GM12878 (cell line): ENCODE data around the gene FAP. TPM values are rescaled to one million over a fixed set of nuclear protein-coding genes. Genes with fewer than 3 reads are reported as not detected.

Experiments
- ATF7 ChIP-seq: fragments of 450-650 bp; IDR thresholded peaks from 2 replicates; pipeline ENCODE4 v1.6.1; 2016; ENCODE audit warnings: low read depth, mild to moderate bottlenecking
- EZH2 ChIP-seq: IDR thresholded peaks from 2 replicates; pipeline ENCODE4 v1.6.1; 2012; ENCODE audit warnings: low read depth, mild to moderate bottlenecking, control low read depth, inconsistent platforms, low read length, borderline replicate concordance; ENCODE audit not compliant: control insufficient read depth
- MYB ChIP-seq: fragments of 150-350 bp; IDR thresholded peaks from 2 replicates; pipeline ENCODE4 v1.6.1; 2014; ENCODE audit warnings: mild to moderate bottlenecking, low read depth, low read length, borderline replicate concordance
- NKRF ChIP-seq: fragments of 450-650 bp; conservative IDR thresholded peaks from 2 replicates; pipeline ENCODE4 v1.6.1; 2017; ENCODE audit warnings: mild to moderate bottlenecking, moderate library complexity
- PKNOX1 ChIP-seq: fragments of 450-650 bp; IDR thresholded peaks from 2 replicates; pipeline ENCODE4 v1.6.1; 2016; ENCODE audit warnings: mild to moderate bottlenecking
- POLR2AphosphoS2 ChIP-seq: IDR thresholded peaks from 2 replicates; pipeline ENCODE4 v1.6.1; 2011; ENCODE audit warnings: low read depth, mild to moderate bottlenecking, low read length, improper control_type of control experiment, moderate library complexity
- PRDM15 ChIP-seq: fragments of 450-650 bp; formaldehyde crosslinking; IDR thresholded peaks from 2 replicates; pipeline ENCODE4 v1.4.0; 2020; ENCODE audit warnings: mild to moderate bottlenecking, moderate library complexity
- RAD21 ChIP-seq: IDR thresholded peaks from 2 replicates; pipeline ENCODE4 v1.6.1; 2011; ENCODE audit warnings: mild to moderate bottlenecking, low read depth, low read length, moderate library complexity; ENCODE audit not compliant: insufficient read depth
- RELA ChIP-seq: fragments of 450-650 bp; IDR thresholded peaks from 2 replicates; pipeline ENCODE4 v1.8.0; 2014; ENCODE audit warnings: borderline replicate concordance; ENCODE audit not compliant: partially characterized antibody
- REST ChIP-seq: IDR thresholded peaks from 2 replicates; pipeline ENCODE4 v1.6.1; 2012; ENCODE audit warnings: mild to moderate bottlenecking, low read depth, low read length
- RFX5 ChIP-seq: IDR thresholded peaks from 2 replicates; pipeline ENCODE4 v1.6.1; 2011; ENCODE audit warnings: low read depth, low read length, improper control_type of control experiment
- SIN3A ChIP-seq: IDR thresholded peaks from 2 replicates; pipeline ENCODE4 v1.6.1; 2012; ENCODE audit warnings: low read depth, low read length, improper control_type of control experiment
- SRF ChIP-seq, 2 experiments: IDR thresholded peaks; 2 replicates each; pipeline ENCODE4 v1.6.1; 2011; ENCODE audit warnings: low read depth in 2 of 2, low read length in 2 of 2, mild to moderate bottlenecking in 1 of 2, moderate library complexity in 1 of 2
- STAT3 ChIP-seq: IDR thresholded peaks from 2 replicates; pipeline ENCODE4 v1.6.1; 2011; ENCODE audit warnings: low read depth, low read length, improper control_type of control experiment
- SUPT20H ChIP-seq: IDR thresholded peaks from 2 replicates; pipeline ENCODE4 v1.6.1; 2011; ENCODE audit warnings: low read depth, mild to moderate bottlenecking, low read length, moderate library complexity, borderline replicate concordance; ENCODE audit not compliant: control insufficient read depth
- USF2 ChIP-seq: IDR thresholded peaks from 2 replicates; pipeline ENCODE4 v1.6.1; 2011; ENCODE audit warnings: low read depth, low read length, improper control_type of control experiment, borderline replicate concordance
- polyA plus RNA-seq, 11 experiments: library from polyadenylated mRNA; depleted of rRNA in 4 of 11; unstranded in 6 of 11; stranded (reverse) in 5 of 11; fragments of >200 nt; fragmentation: Nextera tagmentation in 4 of 11; fragmentation: Illumina TruSeq in 1 of 11; extraction: Ambion mirVana in 4 of 11; extraction: Trizol in 1 of 11; gene quantifications; 1 replicate in 1 of 11; 2 replicates in 10 of 11; pipeline versions ENCODE4 v1.2.1 to v1.2.3, GENCODE V29; 2011 to 2016; ENCODE audit warnings: inconsistent platforms in 2 of 11, missing spikeins in 2 of 11, low read depth in 1 of 11
- total RNA-seq, 4 experiments: library from RNA; depleted of rRNA in 3 of 4; stranded (reverse); fragments of >200 nt in 3 of 4; fragmentation: Illumina TruSeq in 1 of 4; extraction: Trizol in 1 of 4; gene quantifications; 2 replicates each; pipeline versions ENCODE4 v1.2.1 to v1.2.3, GENCODE V29; 2013 to 2021

The FAP gene
- total and polyA plus RNA-seq, 10 of the 15 experiments (the other 5 are each of a cell fraction or from before 2014, with no cell fraction given), result 0.16 TPM; not detected in 9

- no peak for TF ChIP-seq PRDM15
- no peak for TF ChIP-seq RAD21
- no peak for TF ChIP-seq RFX5
- TF ChIP-seq ATF7, result no peak
- no peak for TF ChIP-seq SIN3A
- no peak for TF ChIP-seq RELA
- no peak for TF ChIP-seq SRF (IDR thresholded peaks at IDR 0.05; ENCODE audit: low read depth in 2 of 2, low read length in 2 of 2)
- no peak for TF ChIP-seq PKNOX1
- no peak for TF ChIP-seq EZH2
- no peak for TF ChIP-seq MYB
- no peak for TF ChIP-seq STAT3
- no peak for TF ChIP-seq USF2
- no peak for TF ChIP-seq NKRF
- no peak for TF ChIP-seq SUPT20H
- no peak for TF ChIP-seq REST
- TF ChIP-seq POLR2AphosphoS2, result no peak
Measured at GRCh38 chr2:162126527-162126926, 116.7 kb downstream of the FAP start (continued).
